Type B pancreatic cell (in vitro differentiated cells): ENCODE data around the gene MT1HL1. TPM values are rescaled to one million over a fixed set of nuclear protein-coding genes. Genes with fewer than 3 reads are reported as not detected.
"Not testable (repeated sequence)": the region's sequence is repeated elsewhere in the genome, so short reads cannot be mapped to it uniquely, and the experiment has no call there.

ENCODE experiments used
- DNase-seq: peaks from one replicate; pipeline ENCODE4 v3.0.0; 2021; ENCODE audit warnings: mixed read lengths; ENCODE audit not compliant: unreplicated experiment; ENCODE audit errors: extremely low spot score
- H3K27ac Mint-ChIP-seq: 2 replicates; pipeline ENCODE4 v1.8.0; 2021; ENCODE audit warnings: mild to moderate bottlenecking, mixed read lengths
- H3K27me3 Mint-ChIP-seq: 2 replicates; pipeline ENCODE4 v1.8.0; 2021; ENCODE audit warnings: mixed read lengths
- H3K36me3 Mint-ChIP-seq: 2 replicates; pipeline ENCODE4 v1.8.0; 2021; ENCODE audit warnings: mixed read lengths
- H3K4me1 Mint-ChIP-seq: one replicate; pipeline ENCODE4 v1.8.0; 2021; ENCODE audit warnings: mixed read lengths; ENCODE audit not compliant: unreplicated experiment
- H3K4me3 Mint-ChIP-seq: 2 replicates; pipeline ENCODE4 v1.8.0; 2021; ENCODE audit warnings: mild to moderate bottlenecking, mixed read lengths
- H3K9me3 Mint-ChIP-seq: 2 replicates; pipeline ENCODE4 v1.8.0; 2021; ENCODE audit warnings: mixed read lengths
- total RNA-seq: library from RNA; stranded (reverse); gene quantifications from 2 replicates; pipeline ENCODE4 v1.2.1, GENCODE V29; 2021; ENCODE audit warnings: low replicate concordance
- TF ChIP-seq, protein P1 (sequence below): fragments of 200-600 bp; sonication (generic); conservative IDR thresholded peaks from 2 replicates; pipeline ENCODE4 v1.5.0; 2021; ENCODE audit warnings: antibody characterized with exemption, mild to moderate bottlenecking

The MT1HL1 gene
- total RNA-seq, 1 donor from 2014 or later, result not detected

DNA sequence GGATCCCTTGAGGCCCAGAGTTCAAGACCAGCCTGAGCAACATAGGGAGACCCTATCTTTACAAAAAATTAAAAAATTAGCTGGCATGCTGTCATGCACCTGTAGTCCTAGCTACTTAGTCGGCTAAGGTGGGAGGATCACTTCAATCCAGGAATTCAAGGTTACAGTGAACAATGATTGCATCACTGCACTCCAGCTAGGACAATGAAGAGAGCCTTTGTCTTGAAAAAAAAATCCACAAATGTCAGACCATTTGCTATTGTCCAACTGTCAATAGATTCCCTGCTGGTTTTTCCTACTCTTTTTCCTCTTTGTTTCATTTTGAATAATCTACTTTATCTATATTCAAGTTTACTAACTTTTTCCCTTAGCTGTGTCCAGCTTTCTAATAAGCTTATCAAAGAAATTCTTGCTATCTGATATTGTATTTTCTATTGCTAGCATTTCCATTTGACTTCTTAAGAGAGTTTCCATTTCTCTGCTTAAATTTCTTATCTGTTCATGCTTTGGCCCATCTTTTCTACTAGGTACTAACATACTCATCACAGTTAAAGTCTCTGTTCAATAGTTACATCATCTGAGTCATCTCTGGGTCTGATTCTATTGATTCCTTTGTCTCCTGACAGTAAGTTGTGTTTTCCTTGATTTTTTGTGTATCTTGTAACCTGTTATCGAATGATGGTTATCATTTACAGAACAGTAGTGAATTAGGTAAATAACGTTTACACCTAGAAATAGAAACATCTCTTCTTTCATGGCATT is 14.8 kb downstream of the MT1HL1 start:
- Mint-ChIP-seq H3K27me3 (peaks cover 7% of the 10 kb centered on the region), H3K27ac (no peak overlapping the region), H3K9me3 (peaks cover 19% of the 10 kb centered on the region), H3K36me3 (no peaks in the 10 kb centered on the region), H3K4me3 (no peak overlapping the region), H3K4me1 (no peaks in the 10 kb centered on the region)
- TF ChIP-seq, protein P1, sequence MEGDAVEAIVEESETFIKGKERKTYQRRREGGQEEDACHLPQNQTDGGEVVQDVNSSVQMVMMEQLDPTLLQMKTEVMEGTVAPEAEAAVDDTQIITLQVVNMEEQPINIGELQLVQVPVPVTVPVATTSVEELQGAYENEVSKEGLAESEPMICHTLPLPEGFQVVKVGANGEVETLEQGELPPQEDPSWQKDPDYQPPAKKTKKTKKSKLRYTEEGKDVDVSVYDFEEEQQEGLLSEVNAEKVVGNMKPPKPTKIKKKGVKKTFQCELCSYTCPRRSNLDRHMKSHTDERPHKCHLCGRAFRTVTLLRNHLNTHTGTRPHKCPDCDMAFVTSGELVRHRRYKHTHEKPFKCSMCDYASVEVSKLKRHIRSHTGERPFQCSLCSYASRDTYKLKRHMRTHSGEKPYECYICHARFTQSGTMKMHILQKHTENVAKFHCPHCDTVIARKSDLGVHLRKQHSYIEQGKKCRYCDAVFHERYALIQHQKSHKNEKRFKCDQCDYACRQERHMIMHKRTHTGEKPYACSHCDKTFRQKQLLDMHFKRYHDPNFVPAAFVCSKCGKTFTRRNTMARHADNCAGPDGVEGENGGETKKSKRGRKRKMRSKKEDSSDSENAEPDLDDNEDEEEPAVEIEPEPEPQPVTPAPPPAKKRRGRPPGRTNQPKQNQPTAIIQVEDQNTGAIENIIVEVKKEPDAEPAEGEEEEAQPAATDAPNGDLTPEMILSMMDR, result no peak
- no peak for DNase-seq

DNA sequence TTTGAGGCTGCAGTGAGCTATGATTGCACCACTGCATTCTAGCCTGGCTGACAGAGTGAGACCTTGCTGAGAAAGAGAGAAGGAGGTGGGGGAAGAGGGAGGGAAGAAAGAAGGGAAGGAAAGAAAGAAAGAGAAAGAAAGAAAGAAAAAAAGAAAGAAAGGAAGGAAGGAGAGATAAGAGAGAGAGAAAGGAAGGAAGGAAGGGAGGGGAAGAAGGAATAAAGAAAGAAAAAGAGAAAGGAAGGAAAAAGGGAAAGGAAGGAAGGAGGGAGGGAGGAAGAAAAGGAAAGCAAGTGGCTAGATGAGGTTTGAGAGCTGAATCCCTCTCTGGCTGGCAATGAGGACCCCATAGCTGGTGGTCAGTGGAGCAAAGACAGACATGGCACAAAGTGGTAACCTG is 20.4 kb downstream of the MT1HL1 start:
- TF ChIP-seq, protein P1, result no peak
- Mint-ChIP-seq H3K27ac (no peak overlapping the region), H3K4me3 (no peak overlapping the region), H3K36me3 (no peaks in the 10 kb centered on the region), H3K4me1 (no peaks in the 10 kb centered on the region), H3K9me3 (peaks cover 16% of the 10 kb centered on the region), H3K27me3 (peaks cover 14% of the 10 kb centered on the region)
- no peak for DNase-seq

DNA sequence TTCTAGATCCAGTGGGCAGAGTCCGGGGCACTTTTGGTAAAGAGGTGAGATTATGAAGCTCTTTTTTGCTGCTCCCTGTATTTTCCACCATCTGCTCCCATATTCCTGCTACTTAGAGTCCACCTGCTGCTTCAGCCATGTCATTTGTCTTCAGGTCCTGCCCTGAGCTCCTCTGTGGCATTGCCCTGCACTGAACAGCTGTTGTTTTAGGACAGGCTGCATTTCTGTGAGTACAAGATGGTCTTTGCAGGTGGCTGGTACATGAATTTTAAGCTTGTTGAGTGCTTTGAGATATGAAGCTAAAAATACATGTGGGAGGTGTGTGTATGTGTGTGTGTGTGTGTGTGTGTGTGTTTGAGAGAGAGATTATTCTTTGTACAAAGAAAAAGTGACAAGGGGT is 21.9 kb downstream of the MT1HL1 start:
- H3K4me1 Mint-ChIP-seq, result no peaks in the 10 kb centered on the region
- H3K9me3 Mint-ChIP-seq, result peaks cover 12% of the 10 kb centered on the region
- H3K36me3 Mint-ChIP-seq, result no peaks in the 10 kb centered on the region
- no peak overlapping the region for H3K4me3 Mint-ChIP-seq
- no peak for DNase-seq
- TF ChIP-seq, protein P1, result no peak
- peaks cover 14% of the 10 kb centered on the region for H3K27me3 Mint-ChIP-seq
- no peak overlapping the region for H3K27ac Mint-ChIP-seq

DNA sequence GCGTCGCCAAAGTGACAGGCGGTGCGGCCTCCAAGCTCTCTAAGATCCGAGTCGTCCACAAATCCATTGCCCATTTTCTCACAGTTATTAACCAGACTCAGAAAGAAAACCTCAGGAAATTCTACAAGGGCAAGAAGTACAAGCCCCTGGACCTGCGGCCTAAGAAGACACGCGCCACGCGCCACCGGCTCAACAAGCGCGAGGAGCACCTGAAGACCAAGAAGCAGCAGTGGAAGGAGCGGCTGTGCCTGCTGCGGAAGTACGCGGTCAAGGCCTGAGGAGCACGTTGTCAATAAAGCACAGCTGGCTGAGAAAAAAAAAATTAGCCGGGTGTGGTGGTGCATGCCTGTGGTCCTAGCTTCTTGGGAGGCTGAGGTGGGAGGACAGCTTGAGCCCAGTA is 22.8 kb downstream of the MT1HL1 start:
- peaks cover 14% of the 10 kb centered on the region for H3K27me3 Mint-ChIP-seq
- H3K36me3 Mint-ChIP-seq, H3K9me3 Mint-ChIP-seq, H3K4me1 Mint-ChIP-seq, DNase-seq, H3K27ac Mint-ChIP-seq, H3K4me3 Mint-ChIP-seq: not testable (repeated sequence)

DNA sequence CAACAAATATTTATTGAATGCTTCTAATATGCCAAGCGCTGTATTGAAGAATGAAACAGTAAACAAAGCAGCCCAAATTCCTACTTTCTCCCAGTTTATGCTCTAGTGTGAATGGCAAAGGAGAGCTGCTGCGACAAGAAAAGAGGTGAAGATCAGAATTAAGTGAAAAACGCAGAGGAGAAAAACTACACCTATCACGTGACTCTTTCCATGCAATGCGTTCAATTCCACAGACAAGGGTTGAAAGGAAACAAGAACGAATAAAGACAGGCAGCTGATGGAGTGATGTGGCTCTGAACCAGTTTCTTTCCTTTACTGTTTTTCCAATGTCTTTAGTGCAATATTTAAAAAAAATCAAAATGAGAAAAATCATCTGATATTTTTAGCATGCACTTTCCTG is 23.6 kb downstream of the MT1HL1 start:
- TF ChIP-seq, protein P1, result no peak
- Mint-ChIP-seq H3K27me3 (peaks cover 10% of the 10 kb centered on the region), H3K4me1 (no peaks in the 10 kb centered on the region), H3K4me3 (no peak overlapping the region), H3K36me3 (no peaks in the 10 kb centered on the region), H3K27ac (no peak overlapping the region), H3K9me3 (peaks cover 13% of the 10 kb centered on the region)
- DNase-seq, result no peak

DNA sequence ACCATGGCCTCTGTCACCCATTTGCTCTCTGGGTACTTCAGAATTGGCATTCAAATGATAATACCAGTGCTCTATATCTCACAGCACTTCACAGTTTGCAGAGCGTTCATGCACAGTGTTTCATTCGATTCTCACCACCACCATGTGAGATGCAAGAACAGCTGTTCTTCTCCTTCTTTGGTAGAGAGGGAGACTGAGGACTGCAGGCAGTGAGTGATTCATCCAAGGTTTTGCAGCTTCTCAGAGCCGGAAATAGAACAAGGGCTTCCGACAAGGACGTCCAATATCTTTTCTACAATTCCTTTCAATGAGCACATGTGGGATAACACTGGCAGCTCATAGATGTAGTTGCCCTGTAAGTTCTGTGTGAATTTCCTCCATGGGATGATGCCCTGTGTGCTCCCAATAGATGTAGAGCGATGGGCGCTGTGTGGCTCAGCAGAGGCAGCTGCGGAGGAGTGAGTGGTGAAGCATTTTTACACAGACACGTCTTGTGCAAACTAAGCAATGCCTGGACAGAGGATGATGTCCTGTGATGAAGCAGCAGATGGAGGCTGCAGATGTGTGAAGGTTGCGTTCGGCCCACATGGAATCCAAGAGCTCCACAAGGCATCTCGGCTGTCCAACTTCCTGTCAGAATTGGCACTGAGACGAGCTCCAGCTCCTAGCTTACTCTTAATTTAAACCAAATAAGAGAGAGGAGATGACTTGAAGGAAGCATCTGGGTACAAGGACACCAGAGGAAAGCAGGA is 24.9 kb downstream of the MT1HL1 start:
- peaks cover 7% of the 10 kb centered on the region for H3K27me3 Mint-ChIP-seq
- TF ChIP-seq, protein P1, result no peak
- DNase-seq, result no peak
- H3K36me3 Mint-ChIP-seq, result no peaks in the 10 kb centered on the region
- no peaks in the 10 kb centered on the region for H3K4me1 Mint-ChIP-seq
- H3K27ac Mint-ChIP-seq, result no peak overlapping the region
- peaks cover 9% of the 10 kb centered on the region for H3K9me3 Mint-ChIP-seq
- H3K4me3 Mint-ChIP-seq, result no peak overlapping the region
